HepG2 (cell line): Measurements from ENCODE around the gene MYLK2.

Experiments
- CENPX ChIP-seq: sonication (generic); formaldehyde crosslinking; IDR thresholded peaks from 2 replicates; pipeline ENCODE4 v1.9.0; 2021; ENCODE audit warnings: mild to moderate bottlenecking, missing genetic modification reagents, moderate library complexity
- GABPA ChIP-seq, 2 experiments: IDR thresholded peaks; 2 replicates each; pipeline ENCODE4 v1.6.1; 2011 to 2016; ENCODE audit warnings: low read depth in 2 of 2, low read length in 1 of 2, missing biosample characterization in 1 of 2, missing genetic modification characterization in 1 of 2
- SMC3 ChIP-seq: IDR thresholded peaks from 2 replicates; pipeline ENCODE4 v1.6.1; 2011; ENCODE audit warnings: low read length, improper control_type of control experiment
- ZFP36 ChIP-seq: fragments of 150-350 bp; IDR thresholded peaks from 2 replicates; pipeline ENCODE4 v1.6.1; 2018; ENCODE audit warnings: borderline replicate concordance, low read length, low read depth; ENCODE audit not compliant: partially characterized antibody
- TF ChIP-seq, protein P1 (sequence below): sonication (generic); IDR thresholded peaks from 2 replicates; pipeline ENCODE4 v1.6.1; 2016; ENCODE audit warnings: low read depth, borderline replicate concordance

DNA sequence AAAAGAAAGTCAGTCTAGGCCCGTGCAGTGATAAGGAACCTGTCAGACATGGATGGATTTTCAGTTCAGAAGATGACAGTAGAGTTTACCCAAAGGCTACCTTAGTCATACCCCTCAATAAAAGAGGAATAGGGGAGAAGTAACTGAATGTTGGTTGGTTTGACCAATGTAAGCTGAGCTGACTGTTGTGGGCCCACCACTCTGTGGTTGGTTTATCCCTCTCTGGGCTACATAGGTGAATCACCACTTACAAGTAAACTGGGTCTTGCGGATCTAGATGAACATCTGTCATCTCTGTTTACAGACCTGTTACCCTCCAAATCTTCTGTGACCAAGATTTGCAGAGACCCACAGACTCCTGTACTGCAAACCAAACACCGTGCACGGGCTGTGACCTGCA is 37.2 kb upstream of the MYLK2 start:
- TF ChIP-seq ZFP36 (no peak), GABPA (IDR thresholded peaks at IDR 0.05; ENCODE audit: low read depth, low read length) (no peak), GABPA (CRISPR knock-in tag; IDR thresholded peaks at IDR 0.05; ENCODE audit: low read depth) (no peak), CENPX (CRISPR knock-in tag) (no peak), SMC3 (no peak)
- TF ChIP-seq, protein P1, sequence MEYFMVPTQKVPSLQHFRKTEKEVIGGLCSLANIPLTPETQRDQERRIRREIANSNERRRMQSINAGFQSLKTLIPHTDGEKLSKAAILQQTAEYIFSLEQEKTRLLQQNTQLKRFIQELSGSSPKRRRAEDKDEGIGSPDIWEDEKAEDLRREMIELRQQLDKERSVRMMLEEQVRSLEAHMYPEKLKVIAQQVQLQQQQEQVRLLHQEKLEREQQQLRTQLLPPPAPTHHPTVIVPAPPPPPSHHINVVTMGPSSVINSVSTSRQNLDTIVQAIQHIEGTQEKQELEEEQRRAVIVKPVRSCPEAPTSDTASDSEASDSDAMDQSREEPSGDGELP = no peak
